Suprapubic skin (tissue), 4 donors: Measurements from ENCODE around the gene ZNF599.

ENCODE experiments used
- EP300 ChIP-seq: sonication (generic); formaldehyde crosslinking; IDR thresholded peaks from one replicate; pipeline ENCODE4 v1.6.1; 2017; ENCODE audit warnings: antibody characterized with exemption
- POLR2A ChIP-seq, 2 donors: fragments of 450-650 bp; IDR thresholded peaks; one replicate each; pipeline ENCODE4 v1.6.1; 2017; ENCODE audit warnings: antibody characterized with exemption in 2 of 2, mild to moderate bottlenecking in 2 of 2, moderate library complexity in 2 of 2
- POLR2AphosphoS5 ChIP-seq, 3 donors: sonication (generic); formaldehyde crosslinking; IDR thresholded peaks; one replicate each; pipeline ENCODE4 v1.6.1; 2017; ENCODE audit warnings: antibody characterized with exemption in 3 of 3
- TF ChIP-seq, protein P1 (sequence below), 2 donors: fragments of 200-600 bp in 1 of 2; fragments of 450-650 bp in 1 of 2; sonication (generic) in 1 of 2; IDR thresholded peaks; one replicate each; pipeline ENCODE4 v1.5.1; 2016 to 2019; ENCODE audit warnings: antibody characterized with exemption in 2 of 2, mild to moderate bottlenecking in 1 of 2, moderate library complexity in 1 of 2

DNA sequence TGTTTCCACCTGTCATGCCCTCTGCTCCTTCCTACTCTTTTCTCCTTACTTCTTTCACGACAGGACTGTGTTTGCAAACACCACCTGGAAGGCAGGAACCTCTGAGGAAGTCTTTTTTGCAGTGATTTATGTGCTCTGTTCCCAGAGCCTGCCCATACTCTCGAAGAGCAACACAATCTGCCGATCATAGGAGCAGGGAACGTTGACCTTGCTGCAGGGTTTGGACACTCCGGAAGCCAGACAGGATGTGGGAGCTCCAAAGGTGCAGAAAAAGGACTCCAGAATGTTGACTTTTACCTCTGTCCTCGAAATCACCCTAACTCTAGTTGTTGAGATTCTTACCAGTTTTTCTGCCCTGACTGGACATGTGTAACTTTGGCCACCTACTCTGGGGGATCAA is 47.6 kb downstream of the ZNF599 start:
- TF ChIP-seq, protein P1, sequence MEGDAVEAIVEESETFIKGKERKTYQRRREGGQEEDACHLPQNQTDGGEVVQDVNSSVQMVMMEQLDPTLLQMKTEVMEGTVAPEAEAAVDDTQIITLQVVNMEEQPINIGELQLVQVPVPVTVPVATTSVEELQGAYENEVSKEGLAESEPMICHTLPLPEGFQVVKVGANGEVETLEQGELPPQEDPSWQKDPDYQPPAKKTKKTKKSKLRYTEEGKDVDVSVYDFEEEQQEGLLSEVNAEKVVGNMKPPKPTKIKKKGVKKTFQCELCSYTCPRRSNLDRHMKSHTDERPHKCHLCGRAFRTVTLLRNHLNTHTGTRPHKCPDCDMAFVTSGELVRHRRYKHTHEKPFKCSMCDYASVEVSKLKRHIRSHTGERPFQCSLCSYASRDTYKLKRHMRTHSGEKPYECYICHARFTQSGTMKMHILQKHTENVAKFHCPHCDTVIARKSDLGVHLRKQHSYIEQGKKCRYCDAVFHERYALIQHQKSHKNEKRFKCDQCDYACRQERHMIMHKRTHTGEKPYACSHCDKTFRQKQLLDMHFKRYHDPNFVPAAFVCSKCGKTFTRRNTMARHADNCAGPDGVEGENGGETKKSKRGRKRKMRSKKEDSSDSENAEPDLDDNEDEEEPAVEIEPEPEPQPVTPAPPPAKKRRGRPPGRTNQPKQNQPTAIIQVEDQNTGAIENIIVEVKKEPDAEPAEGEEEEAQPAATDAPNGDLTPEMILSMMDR (IDR thresholded peaks at IDR 0.05) = no peak
- TF ChIP-seq POLR2A (IDR thresholded peaks at IDR 0.05) = no peak
- no peak for TF ChIP-seq POLR2AphosphoS5 (IDR thresholded peaks at IDR 0.05)
- no peak for TF ChIP-seq EP300
